GM19372 (cell line): Measurements from ENCODE around the gene CBY1.

ENCODE experiments used
- ATAC-seq: cut with Tn5 transposase; IDR thresholded peaks from one replicate; pipeline ENCODE4 v1.9.1; 2021; ENCODE audit warnings: mild to moderate bottlenecking, low read depth, moderate library complexity; ENCODE audit not compliant: unreplicated experiment

CBY1 gene

DNA sequence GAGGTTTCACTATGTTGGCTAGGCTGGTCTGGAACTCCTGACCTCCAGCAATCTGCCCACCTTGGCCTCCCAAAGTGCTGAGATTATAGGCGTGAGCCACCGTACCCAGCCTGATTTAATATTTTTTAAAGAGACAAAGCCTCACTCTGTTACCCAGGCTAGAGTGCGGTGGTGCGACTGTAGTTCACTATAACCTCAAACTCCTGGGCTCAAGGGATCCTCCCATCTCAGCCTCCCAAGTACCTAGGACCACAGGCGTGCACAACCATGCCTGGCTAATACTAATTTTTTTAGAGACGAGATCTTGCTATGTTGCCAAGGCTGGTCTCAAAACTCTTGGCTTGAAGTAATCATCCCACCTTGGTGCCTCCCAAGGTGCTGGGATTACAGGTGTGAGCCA lies 62.8 kb downstream of the CBY1 start:
- no peak for ATAC-seq

DNA sequence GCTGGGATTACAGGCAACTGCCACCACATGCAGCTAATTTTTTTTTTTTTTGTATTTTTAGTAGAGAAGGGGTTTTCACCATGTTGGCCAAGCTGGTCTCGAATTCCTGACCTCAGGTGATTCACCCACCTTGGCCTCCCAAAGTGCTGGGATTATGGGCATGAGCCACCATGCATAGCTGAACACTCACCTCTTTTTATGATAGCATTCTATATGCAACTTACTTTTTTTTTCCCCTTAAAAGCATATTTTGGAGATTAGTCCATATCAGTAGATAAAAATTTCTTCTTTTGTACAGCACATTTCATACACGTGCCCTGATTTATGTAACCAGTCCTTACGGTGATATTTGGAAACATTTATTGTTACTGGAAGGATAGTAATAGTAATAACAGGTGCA lies 63.9 kb downstream of the CBY1 start:
- ATAC-seq = no peak

DNA sequence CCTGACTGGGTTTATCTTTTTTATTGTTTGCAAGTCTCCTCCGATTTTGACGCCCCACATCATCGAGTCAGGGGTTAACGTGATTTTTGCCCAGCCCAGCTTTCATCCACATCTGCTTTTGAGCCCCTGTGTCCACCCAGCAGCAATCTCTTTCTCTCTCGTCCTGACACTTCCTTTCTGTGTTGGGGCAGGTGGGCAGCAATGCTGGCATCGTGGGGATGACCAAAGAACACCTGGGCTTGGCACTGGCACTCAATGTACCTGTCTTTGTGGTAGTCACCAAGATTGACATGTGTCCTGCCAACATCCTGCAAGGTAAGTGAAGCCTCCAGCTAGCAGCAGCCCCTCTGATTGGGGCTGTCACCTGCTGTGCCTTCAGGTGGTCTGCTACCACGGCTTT lies 65.1 kb downstream of the CBY1 start:
- no peak for ATAC-seq
